Measurements from ENCODE around the gene FRMD4B.

GRCh38 chr3:69357196-69357595, 28.7 kb downstream of the FRMD4B start:
- TF ChIP-seq, protein P1, sequence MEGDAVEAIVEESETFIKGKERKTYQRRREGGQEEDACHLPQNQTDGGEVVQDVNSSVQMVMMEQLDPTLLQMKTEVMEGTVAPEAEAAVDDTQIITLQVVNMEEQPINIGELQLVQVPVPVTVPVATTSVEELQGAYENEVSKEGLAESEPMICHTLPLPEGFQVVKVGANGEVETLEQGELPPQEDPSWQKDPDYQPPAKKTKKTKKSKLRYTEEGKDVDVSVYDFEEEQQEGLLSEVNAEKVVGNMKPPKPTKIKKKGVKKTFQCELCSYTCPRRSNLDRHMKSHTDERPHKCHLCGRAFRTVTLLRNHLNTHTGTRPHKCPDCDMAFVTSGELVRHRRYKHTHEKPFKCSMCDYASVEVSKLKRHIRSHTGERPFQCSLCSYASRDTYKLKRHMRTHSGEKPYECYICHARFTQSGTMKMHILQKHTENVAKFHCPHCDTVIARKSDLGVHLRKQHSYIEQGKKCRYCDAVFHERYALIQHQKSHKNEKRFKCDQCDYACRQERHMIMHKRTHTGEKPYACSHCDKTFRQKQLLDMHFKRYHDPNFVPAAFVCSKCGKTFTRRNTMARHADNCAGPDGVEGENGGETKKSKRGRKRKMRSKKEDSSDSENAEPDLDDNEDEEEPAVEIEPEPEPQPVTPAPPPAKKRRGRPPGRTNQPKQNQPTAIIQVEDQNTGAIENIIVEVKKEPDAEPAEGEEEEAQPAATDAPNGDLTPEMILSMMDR (IDR thresholded peaks at IDR 0.05; ENCODE audit: low read length) = no peak
- no peak for TF ChIP-seq EZH2 (IDR thresholded peaks at IDR 0.05; ENCODE audit: borderline replicate concordance, low read length)

All from OCI-LY1 (cell line).